Measurements from ENCODE around the gene APEH. TPM values are rescaled to one million over a fixed set of nuclear protein-coding genes. Genes with fewer than 3 reads are reported as not detected.

The APEH gene
- polyA plus RNA-seq, 3 donors: 66.1 to 105 (median 92.6) TPM

DNA sequence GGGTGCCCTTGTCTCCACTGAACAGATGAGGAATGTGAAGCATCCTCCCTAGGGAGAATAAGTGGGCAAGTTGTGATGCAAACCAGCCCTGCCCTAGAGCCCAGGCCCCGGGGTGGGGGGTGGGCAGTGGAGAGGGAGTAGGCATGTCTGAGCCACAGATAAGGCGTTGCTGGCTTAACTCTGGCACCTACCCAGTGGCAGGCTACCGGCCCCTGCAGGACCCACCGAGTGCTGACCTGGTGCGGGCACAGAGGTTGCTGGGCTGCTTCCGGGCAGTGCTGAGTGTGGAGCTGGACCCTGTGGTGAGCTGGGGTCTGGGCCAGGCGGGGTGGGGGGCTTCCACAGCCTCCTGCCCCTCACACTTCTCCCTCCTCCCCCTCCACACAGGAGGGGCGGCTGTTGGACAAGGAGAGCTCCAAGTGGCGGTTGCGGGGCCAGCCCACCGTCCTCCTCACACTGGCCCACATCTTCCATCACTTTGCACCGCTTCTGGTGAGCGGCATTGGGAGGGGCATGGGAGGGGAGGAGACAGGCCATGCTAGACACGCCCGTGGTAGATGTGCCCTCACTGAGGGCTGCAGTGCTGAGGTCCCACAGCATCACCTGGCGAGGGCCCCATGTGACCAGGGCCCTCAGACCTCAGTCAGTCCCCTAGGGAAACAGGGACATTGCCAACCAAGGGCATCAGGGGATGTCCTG lies 25.3 kb downstream of the APEH start:
- 95% methylated on average over 6 of the region's 16 CpGs for WGBS (ENCODE audit: insufficient coverage)
- no peaks in the 10 kb centered on the region for H3K4me1 ChIP-seq (ENCODE audit: control insufficient read depth in 1 of 2, insufficient read depth in 2 of 2, low read length in 2 of 2)
- H2AFZ ChIP-seq (ENCODE audit: insufficient read depth, low read depth, low read length, poor library complexity, severe bottlenecking): no peak overlapping the region
- H3K4me3 ChIP-seq (replicated peaks in 1 of 3; ENCODE audit: low read depth in 2 of 3, low read length in 3 of 3): no peak overlapping the region
- H3K4me1 Mint-ChIP-seq: no peaks in the 10 kb centered on the region
- H3K27me3 Mint-ChIP-seq (ENCODE audit: low read depth in 3 of 3): peaks cover 0 to 2% (median 0%) of the 10 kb centered on the region in 3 donors
- no peak overlapping the region for H3K27ac Mint-ChIP-seq
- H3K27ac ChIP-seq (ENCODE audit: low read depth in 1 of 2, low read length in 2 of 2): no peak overlapping the region
- peaks cover 69 to 81% of the 10 kb centered on the region in 2 donors for H3K36me3 ChIP-seq (replicated peaks in 1 of 2; ENCODE audit: control insufficient read depth in 1 of 2, insufficient read depth in 2 of 2, low read length in 2 of 2)
- TF ChIP-seq, protein P1, sequence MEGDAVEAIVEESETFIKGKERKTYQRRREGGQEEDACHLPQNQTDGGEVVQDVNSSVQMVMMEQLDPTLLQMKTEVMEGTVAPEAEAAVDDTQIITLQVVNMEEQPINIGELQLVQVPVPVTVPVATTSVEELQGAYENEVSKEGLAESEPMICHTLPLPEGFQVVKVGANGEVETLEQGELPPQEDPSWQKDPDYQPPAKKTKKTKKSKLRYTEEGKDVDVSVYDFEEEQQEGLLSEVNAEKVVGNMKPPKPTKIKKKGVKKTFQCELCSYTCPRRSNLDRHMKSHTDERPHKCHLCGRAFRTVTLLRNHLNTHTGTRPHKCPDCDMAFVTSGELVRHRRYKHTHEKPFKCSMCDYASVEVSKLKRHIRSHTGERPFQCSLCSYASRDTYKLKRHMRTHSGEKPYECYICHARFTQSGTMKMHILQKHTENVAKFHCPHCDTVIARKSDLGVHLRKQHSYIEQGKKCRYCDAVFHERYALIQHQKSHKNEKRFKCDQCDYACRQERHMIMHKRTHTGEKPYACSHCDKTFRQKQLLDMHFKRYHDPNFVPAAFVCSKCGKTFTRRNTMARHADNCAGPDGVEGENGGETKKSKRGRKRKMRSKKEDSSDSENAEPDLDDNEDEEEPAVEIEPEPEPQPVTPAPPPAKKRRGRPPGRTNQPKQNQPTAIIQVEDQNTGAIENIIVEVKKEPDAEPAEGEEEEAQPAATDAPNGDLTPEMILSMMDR (IDR thresholded peaks at IDR 0.05): no peak
- intact Hi-C loops (cut with micrococcal nuclease): no loop called here
- H3K79me2 ChIP-seq (ENCODE audit: insufficient read depth, low read length): peaks cover 2% of the 10 kb centered on the region
- no peak for DNase-seq
- no peaks in the 10 kb centered on the region for H3K27me3 ChIP-seq (ENCODE audit: control insufficient read depth in 2 of 2, insufficient read depth in 2 of 2, low read length in 2 of 2)
- H4K20me1 ChIP-seq (ENCODE audit: insufficient read depth, low read length): peaks cover 13% of the 10 kb centered on the region
- peaks cover 49 to 79% of the 10 kb centered on the region in 2 donors for H3K36me3 Mint-ChIP-seq
- H3K9me3 ChIP-seq (replicated peaks in 1 of 2; ENCODE audit: control insufficient read depth in 1 of 2, insufficient read depth in 1 of 2, low read length in 2 of 2): no peaks in the 10 kb centered on the region
- no peak overlapping the region for H3K4me3 Mint-ChIP-seq
- no peaks in the 10 kb centered on the region for H3K9me3 Mint-ChIP-seq
- no peak overlapping the region for H3K4me2 ChIP-seq (replicated peaks; ENCODE audit: extremely low read depth, low read length, poor library complexity, severe bottlenecking)
- no peak overlapping the region for H3K9ac ChIP-seq (ENCODE audit: insufficient read depth, low read length, poor library complexity, severe bottlenecking)

- intact Hi-C loops (cut with micrococcal nuclease): loop anchor here (5.0 kb wide), 1 partner anchor 137 kb away; no protein-coding TSS in a partner anchor
- H3K4me3 ChIP-seq (replicated peaks in 1 of 3; ENCODE audit: low read depth in 2 of 3, low read length in 3 of 3): no peak overlapping the region
- H3K4me2 ChIP-seq (replicated peaks; ENCODE audit: extremely low read depth, low read length, poor library complexity, severe bottlenecking): no peak overlapping the region
- 94% methylated on average over 8 of the region's 8 CpGs for WGBS (ENCODE audit: insufficient coverage)
- no peaks in the 10 kb centered on the region for H3K9me3 Mint-ChIP-seq
- H3K9me3 ChIP-seq (replicated peaks in 1 of 2; ENCODE audit: control insufficient read depth in 1 of 2, insufficient read depth in 1 of 2, low read length in 2 of 2): no peaks in the 10 kb centered on the region
- no peak overlapping the region for H3K4me3 Mint-ChIP-seq
- peaks cover 0 to 2% (median 0%) of the 10 kb centered on the region in 3 donors for H3K27me3 Mint-ChIP-seq (ENCODE audit: low read depth in 3 of 3)
- H3K27ac ChIP-seq (ENCODE audit: low read depth in 1 of 2, low read length in 2 of 2): no peak overlapping the region
- TF ChIP-seq, protein P1 (IDR thresholded peaks at IDR 0.05): no peak
- no peaks in the 10 kb centered on the region for H3K79me2 ChIP-seq (ENCODE audit: insufficient read depth, low read length)
- H3K27me3 ChIP-seq (ENCODE audit: control insufficient read depth in 2 of 2, insufficient read depth in 2 of 2, low read length in 2 of 2): no peaks in the 10 kb centered on the region
- H4K20me1 ChIP-seq (ENCODE audit: insufficient read depth, low read length): peaks cover 7% of the 10 kb centered on the region
- DNase-seq: no peak
- H3K27ac Mint-ChIP-seq: peak overlapping the region in 1 of 7 donors; percentile 26
- peaks cover 70 to 83% of the 10 kb centered on the region in 2 donors for H3K36me3 ChIP-seq (replicated peaks in 1 of 2; ENCODE audit: control insufficient read depth in 1 of 2, insufficient read depth in 2 of 2, low read length in 2 of 2)
- no peaks in the 10 kb centered on the region for H3K4me1 Mint-ChIP-seq
- peaks cover 51 to 82% of the 10 kb centered on the region in 2 donors for H3K36me3 Mint-ChIP-seq
- H2AFZ ChIP-seq (ENCODE audit: insufficient read depth, low read depth, low read length, poor library complexity, severe bottlenecking): no peak overlapping the region
- H3K4me1 ChIP-seq (ENCODE audit: control insufficient read depth in 1 of 2, insufficient read depth in 2 of 2, low read length in 2 of 2): no peaks in the 10 kb centered on the region
- no peak overlapping the region for H3K9ac ChIP-seq (ENCODE audit: insufficient read depth, low read length, poor library complexity, severe bottlenecking)
These were observed 25.9 kb downstream of the APEH start for GRCh38 chr3:49700014-49700413.

Measured in CD14-positive monocyte (primary cell).